Jurkat, Clone E6-1 (cell line): ENCODE measurements around the gene RTN4R.

Experiments
- DNase-seq: peaks from one replicate; pipeline ENCODE4 v3.0.0-alpha.2; 2011; ENCODE audit warnings: low read depth, low spot score
- H3K4me3 ChIP-seq: 2 replicates; pipeline ENCODE4 v1.5.1; 2011; ENCODE audit warnings: mild to moderate bottlenecking, low read length, control low read depth, moderate library complexity

The RTN4R gene

DNA sequence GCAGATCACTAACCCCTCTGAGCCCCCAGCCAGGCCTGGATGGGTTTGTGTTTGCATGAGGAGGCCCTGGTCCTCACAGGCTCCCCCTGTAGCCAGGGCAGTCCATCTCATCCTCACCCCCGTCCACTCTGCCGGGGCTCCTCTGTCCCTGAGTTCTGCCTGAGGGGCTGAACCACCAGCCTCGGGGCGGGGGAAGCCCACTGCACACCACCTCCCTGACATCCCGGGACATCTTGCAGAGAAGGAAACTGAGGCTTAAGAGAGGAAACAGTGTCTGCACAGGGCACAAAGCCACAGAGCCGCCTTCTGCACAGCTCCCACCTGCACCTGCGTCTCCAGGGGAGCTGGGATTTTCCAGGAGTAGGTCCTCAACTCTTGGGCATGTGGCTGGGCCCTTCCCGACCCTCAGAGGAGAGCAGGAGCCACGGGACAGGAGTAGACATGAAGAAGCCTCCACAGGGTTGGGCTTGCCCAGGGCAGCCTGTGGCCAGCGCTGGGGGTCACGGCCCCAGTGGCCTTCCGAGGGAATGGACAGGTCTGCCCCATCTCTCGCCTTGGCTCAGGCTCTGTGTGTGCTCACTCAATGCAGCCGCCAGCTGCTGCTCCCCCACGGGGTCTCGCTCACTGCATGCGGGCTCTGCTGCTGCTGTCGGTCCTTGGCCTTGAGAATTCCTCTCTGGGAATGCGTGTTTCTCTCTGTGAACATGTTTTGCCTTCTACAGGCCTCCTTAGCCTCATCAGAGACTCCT, 71.8 kb downstream of the RTN4R start:
- no peak overlapping the region for H3K4me3 ChIP-seq
- DNase-seq, result no peak

- DNase-seq, result no peak
- no peak overlapping the region for H3K4me3 ChIP-seq
These were observed 73.2 kb downstream of the RTN4R start for GRCh38 chr22:20194681-20195593.

- no peak overlapping the region for H3K4me3 ChIP-seq
- no peak for DNase-seq
These were observed 74.2 kb downstream of the RTN4R start for GRCh38 chr22:20193761-20194494.

DNA sequence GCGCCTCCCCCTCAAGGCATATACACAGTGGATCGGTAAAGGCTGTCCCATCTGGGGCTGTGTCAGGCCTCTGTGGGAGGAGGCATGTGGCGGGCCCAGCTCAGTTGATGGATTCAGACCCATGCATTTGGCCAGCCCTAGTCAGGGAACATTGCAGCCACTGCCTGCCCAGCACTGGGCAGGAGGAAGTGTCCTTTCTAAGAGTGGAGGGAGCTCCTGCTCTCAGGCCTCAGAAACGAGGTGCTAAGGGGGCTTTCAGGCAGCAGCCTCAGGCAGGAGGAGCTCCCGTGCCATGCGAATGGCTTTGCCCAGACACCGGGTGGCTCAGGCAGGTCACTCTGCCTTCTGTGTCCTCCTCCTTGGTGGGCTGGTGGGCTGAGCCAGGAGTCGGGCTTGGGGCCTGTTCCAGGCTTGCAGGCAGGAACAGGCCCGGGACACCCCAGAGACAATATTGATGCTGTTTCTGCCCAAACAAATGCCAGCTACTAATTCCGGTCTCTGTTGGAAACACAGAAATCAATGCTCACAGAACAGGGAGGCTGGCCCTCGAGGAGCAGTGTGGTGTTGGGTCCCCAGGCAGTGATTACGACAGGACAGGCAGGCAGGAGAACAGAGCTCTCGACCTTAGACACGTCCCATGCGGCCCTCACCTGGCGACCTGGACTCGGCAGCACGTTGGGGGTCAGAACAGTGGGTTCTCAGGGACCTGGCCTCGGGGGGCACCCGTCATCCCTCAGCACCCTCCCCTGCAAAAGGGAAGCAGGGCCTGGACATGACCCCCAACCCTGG, 75.0 kb downstream of the RTN4R start:
- H3K4me3 ChIP-seq, result no peak overlapping the region
- no peak for DNase-seq

- no peak for DNase-seq
- no peak overlapping the region for H3K4me3 ChIP-seq
These were observed 75.7 kb downstream of the RTN4R start for GRCh38 chr22:20192293-20192971.

DNA sequence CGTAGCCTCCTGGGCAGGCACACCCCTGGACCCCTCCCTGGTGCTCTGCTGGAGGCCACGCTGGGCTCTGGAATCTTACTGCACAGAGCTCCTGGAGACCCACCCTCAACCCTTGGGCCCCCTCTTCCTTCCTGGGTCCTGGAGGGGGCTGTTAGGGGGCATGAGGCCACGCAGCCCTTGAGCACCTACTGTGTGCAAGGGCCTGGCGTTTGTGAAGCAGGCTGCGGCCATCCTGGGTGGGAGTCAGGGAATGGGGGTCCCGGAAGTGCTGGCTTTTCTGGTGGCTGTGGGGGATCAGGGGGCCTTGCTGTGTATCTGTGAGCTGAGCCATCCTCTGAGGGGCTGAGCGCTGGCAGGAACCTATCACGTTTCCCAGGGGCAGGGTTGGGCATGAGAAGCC, 76.3 kb downstream of the RTN4R start:
- DNase-seq, result no peak

More for the DNA sequence above, 76.3 kb downstream of the RTN4R start:
- no peak overlapping the region for H3K4me3 ChIP-seq
